ENCODE results near the gene ARHGAP25. TPM values are rescaled to one million over a fixed set of nuclear protein-coding genes. Genes with fewer than 3 reads are reported as not detected.

Gene ARHGAP25
- total and polyA plus RNA-seq, 10 of the 15 experiments (the other 5 are each of a cell fraction or from before 2014, with no cell fraction given) = 0.15 to 1.0 (median 0.46) TPM

DNA sequence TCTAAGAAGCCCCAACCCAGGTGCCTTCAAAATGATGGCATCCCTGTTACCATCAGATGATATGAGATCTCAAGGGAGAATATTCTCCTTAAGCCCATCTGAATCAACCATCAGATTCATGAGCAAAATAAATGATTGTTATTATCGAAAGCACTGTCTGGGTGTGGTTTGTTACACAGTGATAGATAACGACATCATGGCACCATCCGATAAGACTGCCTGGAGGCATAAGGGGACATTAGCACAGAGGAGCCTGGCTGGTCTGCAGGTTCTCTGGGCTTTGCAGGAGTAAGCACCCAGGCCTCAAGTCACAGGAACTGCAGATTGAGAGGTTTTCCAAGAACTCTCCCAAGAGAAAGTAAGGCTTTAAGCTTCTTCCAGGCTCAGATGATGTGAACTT, 120.9 kb downstream of the ARHGAP25 start:
- H3K4me1 ChIP-seq (ENCODE audit: control insufficient read depth, insufficient read depth, low read length) = no peaks in the 10 kb centered on the region
- no peak overlapping the region for H3K27ac ChIP-seq (ENCODE audit: control insufficient read depth, insufficient read depth)
- ATAC-seq (no peak), DNase-seq (ENCODE audit: low read depth, low spot score) (no peak), FAIRE-seq (no peak)
- RAD21 ChIA-PET (ENCODE audit: unreplicated experiment) = interaction anchor here (0.6 kb wide), 1 partner anchor 380 kb away, joined by 3 read pairs; no protein-coding TSS in a partner anchor
- TF ChIP-seq, protein P1, sequence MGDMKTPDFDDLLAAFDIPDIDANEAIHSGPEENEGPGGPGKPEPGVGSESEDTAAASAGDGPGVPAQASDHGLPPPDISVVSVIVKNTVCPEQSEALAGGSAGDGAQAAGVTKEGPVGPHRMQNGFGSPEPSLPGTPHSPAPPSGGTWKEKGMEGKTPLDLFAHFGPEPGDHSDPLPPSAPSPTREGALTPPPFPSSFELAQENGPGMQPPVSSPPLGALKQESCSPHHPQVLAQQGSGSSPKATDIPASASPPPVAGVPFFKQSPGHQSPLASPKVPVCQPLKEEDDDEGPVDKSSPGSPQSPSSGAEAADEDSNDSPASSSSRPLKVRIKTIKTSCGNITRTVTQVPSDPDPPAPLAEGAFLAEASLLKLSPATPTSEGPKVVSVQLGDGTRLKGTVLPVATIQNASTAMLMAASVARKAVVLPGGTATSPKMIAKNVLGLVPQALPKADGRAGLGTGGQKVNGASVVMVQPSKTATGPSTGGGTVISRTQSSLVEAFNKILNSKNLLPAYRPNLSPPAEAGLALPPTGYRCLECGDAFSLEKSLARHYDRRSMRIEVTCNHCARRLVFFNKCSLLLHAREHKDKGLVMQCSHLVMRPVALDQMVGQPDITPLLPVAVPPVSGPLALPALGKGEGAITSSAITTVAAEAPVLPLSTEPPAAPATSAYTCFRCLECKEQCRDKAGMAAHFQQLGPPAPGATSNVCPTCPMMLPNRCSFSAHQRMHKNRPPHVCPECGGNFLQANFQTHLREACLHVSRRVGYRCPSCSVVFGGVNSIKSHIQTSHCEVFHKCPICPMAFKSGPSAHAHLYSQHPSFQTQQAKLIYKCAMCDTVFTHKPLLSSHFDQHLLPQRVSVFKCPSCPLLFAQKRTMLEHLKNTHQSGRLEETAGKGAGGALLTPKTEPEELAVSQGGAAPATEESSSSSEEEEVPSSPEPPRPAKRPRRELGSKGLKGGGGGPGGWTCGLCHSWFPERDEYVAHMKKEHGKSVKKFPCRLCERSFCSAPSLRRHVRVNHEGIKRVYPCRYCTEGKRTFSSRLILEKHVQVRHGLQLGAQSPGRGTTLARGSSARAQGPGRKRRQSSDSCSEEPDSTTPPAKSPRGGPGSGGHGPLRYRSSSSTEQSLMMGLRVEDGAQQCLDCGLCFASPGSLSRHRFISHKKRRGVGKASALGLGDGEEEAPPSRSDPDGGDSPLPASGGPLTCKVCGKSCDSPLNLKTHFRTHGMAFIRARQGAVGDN (IDR thresholded peaks at IDR 0.05) = no peak
- no peak for TF ChIP-seq CBFB (IDR thresholded peaks at IDR 0.05; ENCODE audit: low read depth)
- TF ChIP-seq TCF12 (IDR thresholded peaks at IDR 0.05; ENCODE audit: low read depth, low read length) = no peak
- TF ChIP-seq, protein P2, sequence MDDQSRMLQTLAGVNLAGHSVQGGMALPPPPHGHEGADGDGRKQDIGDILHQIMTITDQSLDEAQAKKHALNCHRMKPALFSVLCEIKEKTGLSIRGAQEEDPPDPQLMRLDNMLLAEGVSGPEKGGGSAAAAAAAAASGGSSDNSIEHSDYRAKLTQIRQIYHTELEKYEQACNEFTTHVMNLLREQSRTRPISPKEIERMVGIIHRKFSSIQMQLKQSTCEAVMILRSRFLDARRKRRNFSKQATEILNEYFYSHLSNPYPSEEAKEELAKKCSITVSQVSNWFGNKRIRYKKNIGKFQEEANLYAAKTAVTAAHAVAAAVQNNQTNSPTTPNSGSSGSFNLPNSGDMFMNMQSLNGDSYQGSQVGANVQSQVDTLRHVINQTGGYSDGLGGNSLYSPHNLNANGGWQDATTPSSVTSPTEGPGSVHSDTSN (IDR thresholded peaks at IDR 0.05; ENCODE audit: insufficient replicate concordance, low read depth, low read length) = no peak
- no peak for TF ChIP-seq CEBPB (IDR thresholded peaks at IDR 0.05; ENCODE audit: borderline replicate concordance in 1 of 2, low read depth in 2 of 2, low read length in 2 of 2)
- TF ChIP-seq KAT2A (conservative IDR thresholded peaks at IDR 0.05; ENCODE audit: control insufficient read depth, low read depth, low read length) = no peak
- no peak for TF ChIP-seq SPI1 (IDR thresholded peaks at IDR 0.05; ENCODE audit: borderline replicate concordance, insufficient read depth, low read depth, low read length)
- TF ChIP-seq RCOR1 (conservative IDR thresholded peaks at IDR 0.05; ENCODE audit: low read depth, low read length) = no peak
- TF ChIP-seq STAT3 (IDR thresholded peaks at IDR 0.05; ENCODE audit: low read depth, low read length) = no peak
- no peak for TF ChIP-seq EP300 (IDR thresholded peaks at IDR 0.05; ENCODE audit: borderline replicate concordance in 1 of 2, control insufficient read depth in 1 of 2, low read depth in 2 of 2, low read length in 2 of 2)
- TF ChIP-seq EZH2 (IDR thresholded peaks at IDR 0.05; ENCODE audit: borderline replicate concordance, control insufficient read depth, low read depth, low read length) = no peak
- TF ChIP-seq, protein P3, sequence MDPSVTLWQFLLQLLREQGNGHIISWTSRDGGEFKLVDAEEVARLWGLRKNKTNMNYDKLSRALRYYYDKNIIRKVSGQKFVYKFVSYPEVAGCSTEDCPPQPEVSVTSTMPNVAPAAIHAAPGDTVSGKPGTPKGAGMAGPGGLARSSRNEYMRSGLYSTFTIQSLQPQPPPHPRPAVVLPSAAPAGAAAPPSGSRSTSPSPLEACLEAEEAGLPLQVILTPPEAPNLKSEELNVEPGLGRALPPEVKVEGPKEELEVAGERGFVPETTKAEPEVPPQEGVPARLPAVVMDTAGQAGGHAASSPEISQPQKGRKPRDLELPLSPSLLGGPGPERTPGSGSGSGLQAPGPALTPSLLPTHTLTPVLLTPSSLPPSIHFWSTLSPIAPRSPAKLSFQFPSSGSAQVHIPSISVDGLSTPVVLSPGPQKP (IDR thresholded peaks at IDR 0.05; ENCODE audit: low read depth, low read length) = no peak
- TF ChIP-seq MEF2A (IDR thresholded peaks at IDR 0.05; ENCODE audit: insufficient read depth, low read depth, low read length) = no peak
- POLR2A ChIA-PET = no interaction called here
- H2AFZ ChIP-seq (ENCODE audit: control insufficient read depth, low read depth, low read length) = no peak overlapping the region
- SMC1A ChIA-PET (ENCODE audit: uncharacterized antibody, unreplicated experiment) = interaction anchor here (1.4 kb wide), 1 partner anchor 64 kb away, joined by 3 read pairs; no protein-coding TSS in a partner anchor
- no peaks in the 10 kb centered on the region for H3K79me2 ChIP-seq (ENCODE audit: control insufficient read depth, insufficient read depth, low read length)
- H3K9me3 ChIP-seq (replicated peaks; ENCODE audit: control insufficient read depth, insufficient read depth, low read length) = no peaks in the 10 kb centered on the region
- no peaks in the 10 kb centered on the region for H4K20me1 ChIP-seq (ENCODE audit: control insufficient read depth, insufficient read depth)
- intact Hi-C loops (cut with micrococcal nuclease; ENCODE audit: unreplicated experiment) = no loop called here
- no peak overlapping the region for H3K4me3 ChIP-seq
- no peak overlapping the region for H3K4me2 ChIP-seq (ENCODE audit: control insufficient read depth, insufficient read depth)
- no peaks in the 10 kb centered on the region for H3K36me3 ChIP-seq (ENCODE audit: control insufficient read depth in 2 of 2, insufficient read depth in 2 of 2, low read length in 1 of 2)
- WGBS (ENCODE audit: insufficient coverage, insufficient replicate concordance, low lambda C conversion rate, missing lambda C conversion rate) = 91% methylated on average over 3 of the region's 3 CpGs
- in situ Hi-C loops (cut with MboI) = no loop called here
- peaks cover 2 to 3% of the 10 kb centered on the region in 2 experiments; a peak in 3 of 4 replicates for H3K27me3 ChIP-seq (replicated peaks in 1 of 2; ENCODE audit: control insufficient read depth in 2 of 2, insufficient read depth in 2 of 2, low read length in 1 of 2)
- CTCF ChIA-PET = interaction anchor here (0.7 to 1.9 kb wide), 2 partner anchors 17 to 392 kb away, joined by 3 to 9 read pairs; no protein-coding TSS in a partner anchor
- H3K9ac ChIP-seq (ENCODE audit: control insufficient read depth, insufficient read depth, low read length) = no peak overlapping the region
- BruUV-seq (replicated peaks) = no TSS peak

Data from GM12878 (cell line).